ENCODE measurements around the gene OR10C1. TPM values are rescaled to one million over a fixed set of nuclear protein-coding genes. Genes with fewer than 3 reads are reported as not detected.
"Not testable (repeated sequence)": the region's sequence is repeated elsewhere in the genome, so short reads cannot be mapped to it uniquely, and the experiment has no call there.

OR10C1 gene
- total RNA-seq, 1 experiment from 2014 or later = not detected

DNA sequence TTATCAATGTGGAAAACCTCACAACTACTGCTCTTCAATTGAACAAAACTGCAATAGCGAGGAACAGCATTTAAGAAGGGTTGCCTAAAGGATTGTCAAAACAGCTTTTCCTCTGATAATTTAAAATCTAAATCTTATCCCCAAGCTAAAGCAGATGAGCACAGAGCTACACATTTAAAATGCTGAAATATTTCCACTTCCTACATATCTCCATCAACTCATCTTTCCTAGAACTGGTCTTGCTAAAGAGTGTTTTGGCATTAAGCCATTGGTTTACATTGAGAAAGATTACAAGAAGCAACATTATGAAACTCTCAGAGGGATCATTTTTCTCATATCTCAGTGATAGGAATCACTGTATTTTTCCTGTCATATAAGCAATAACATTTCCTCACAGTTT lies 3.6 kb downstream of the OR10C1 start:
- Histone ChIP-seq H3K4me1 (ENCODE audit: control insufficient read depth in 1 of 2, insufficient read depth in 2 of 2, low read length in 2 of 2) (no peaks in the 10 kb centered on the region), H3K4me2 (ENCODE audit: low read length) (no peak overlapping the region), H3K9me2 (ENCODE audit: insufficient read depth) (no peaks in the 10 kb centered on the region), H3K27me3 (ENCODE audit: insufficient read depth, low read length) (0 out of 2 replicates have a peak, but pooled peaks cover 5% of the 10 kb centered on the region), H3K79me2 (ENCODE audit: insufficient read depth, low read length) (no peaks in the 10 kb centered on the region), H3K9ac (ENCODE audit: low read length) (no peak overlapping the region), H2AFZ (ENCODE audit: low read depth, low read length, poor library complexity, severe bottlenecking) (no peak overlapping the region), H3K9me3 (ENCODE audit: control insufficient read depth in 1 of 2, insufficient read depth in 1 of 2, low read depth in 1 of 2, low read length in 2 of 2) (no peaks in the 10 kb centered on the region), H4K20me1 (ENCODE audit: insufficient read depth) (no peaks in the 10 kb centered on the region), H3K4me3 (replicated peaks in 1 of 2; ENCODE audit: low read depth in 1 of 2, low read length in 2 of 2) (no peak overlapping the region), H3K36me3 (ENCODE audit: control insufficient read depth in 1 of 2, insufficient read depth in 2 of 2, low read length in 2 of 2) (no peaks in the 10 kb centered on the region), H3K27ac (ENCODE audit: low read depth, low read length) (no peak overlapping the region)
- no peak for ATAC-seq
- no peak for TF ChIP-seq ELF1 (IDR thresholded peaks at IDR 0.05; ENCODE audit: borderline replicate concordance, low read depth)
- no peak for TF ChIP-seq JUND (IDR thresholded peaks at IDR 0.05)
- no peak for TF ChIP-seq POLR2A (IDR thresholded peaks at IDR 0.05; ENCODE audit: borderline replicate concordance, extremely low read depth, insufficient read depth, insufficient read length)
- no peak for DNase-seq (ENCODE audit: low read depth, low spot score)
- no TSS peak for BruUV-seq (replicated peaks)
- ChIA-PET CTCF (no interaction called here), RAD21 (ENCODE audit: low non-redundant PET in 1 of 2, low total read pairs in 2 of 2, uncharacterized antibody in 2 of 2, unreplicated experiment in 2 of 2) (no interaction called here), POLR2A (no interaction called here)
- intact Hi-C loops (cut with micrococcal nuclease) = no loop called here

DNA sequence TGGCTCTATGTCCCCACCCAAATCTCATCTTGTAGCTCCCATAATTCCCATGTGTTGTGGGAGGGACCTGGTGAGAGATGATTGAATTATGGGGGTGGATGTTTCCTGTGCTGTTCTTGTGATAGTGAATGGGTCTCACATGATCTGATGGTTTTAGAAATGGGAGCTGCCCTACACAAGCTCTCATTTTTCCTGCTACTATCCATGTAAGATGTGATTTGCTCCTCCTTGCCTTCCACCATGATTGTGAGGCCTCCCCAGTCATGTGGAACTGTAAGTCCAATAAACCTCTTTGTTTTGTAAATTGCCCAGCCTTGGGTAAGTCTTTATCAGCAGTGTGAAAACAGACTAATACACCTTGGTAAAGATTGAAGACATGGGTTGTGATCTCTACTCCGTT lies 4.9 kb downstream of the OR10C1 start:
- H3K27ac ChIP-seq (ENCODE audit: low read depth, low read length); H3K36me3 ChIP-seq (ENCODE audit: control insufficient read depth in 1 of 2, insufficient read depth in 2 of 2, low read length in 2 of 2); intact Hi-C loops (cut with micrococcal nuclease); H3K9ac ChIP-seq (ENCODE audit: low read length); H3K9me2 ChIP-seq (ENCODE audit: insufficient read depth); DNase-seq (ENCODE audit: low read depth, low spot score); H3K79me2 ChIP-seq (ENCODE audit: insufficient read depth, low read length); H4K20me1 ChIP-seq (ENCODE audit: insufficient read depth); H3K27me3 ChIP-seq (ENCODE audit: insufficient read depth, low read length); CTCF ChIA-PET; BruUV-seq (replicated peaks); ATAC-seq; POLR2A ChIA-PET; H3K4me2 ChIP-seq (ENCODE audit: low read length); H3K4me3 ChIP-seq (replicated peaks in 1 of 2; ENCODE audit: low read depth in 1 of 2, low read length in 2 of 2); H3K4me1 ChIP-seq (ENCODE audit: control insufficient read depth in 1 of 2, insufficient read depth in 2 of 2, low read length in 2 of 2); H3K9me3 ChIP-seq (ENCODE audit: control insufficient read depth in 1 of 2, insufficient read depth in 1 of 2, low read depth in 1 of 2, low read length in 2 of 2); RAD21 ChIA-PET (ENCODE audit: low non-redundant PET in 1 of 2, low total read pairs in 2 of 2, uncharacterized antibody in 2 of 2, unreplicated experiment in 2 of 2); H2AFZ ChIP-seq (ENCODE audit: low read depth, low read length, poor library complexity, severe bottlenecking): not testable (repeated sequence)

GRCh38 chr6:29447670-29448069 lies 8.6 kb downstream of the OR10C1 start:
- ChIA-PET RAD21 (ENCODE audit: low non-redundant PET in 1 of 2, low total read pairs in 2 of 2, uncharacterized antibody in 2 of 2, unreplicated experiment in 2 of 2) (no interaction called here), POLR2A (interaction anchor here (0.6 kb wide), 1 partner anchor 538 kb away, joined by 3 read pairs; no protein-coding TSS in a partner anchor), CTCF (no interaction called here)
- Histone ChIP-seq H3K27ac (ENCODE audit: low read depth, low read length) (no peak overlapping the region), H3K79me2 (ENCODE audit: insufficient read depth, low read length) (no peaks in the 10 kb centered on the region), H3K4me1 (ENCODE audit: control insufficient read depth in 1 of 2, insufficient read depth in 2 of 2, low read length in 2 of 2) (no peaks in the 10 kb centered on the region), H3K9me2 (ENCODE audit: insufficient read depth) (no peaks in the 10 kb centered on the region), H3K4me3 (replicated peaks in 1 of 2; ENCODE audit: low read depth in 1 of 2, low read length in 2 of 2) (no peak overlapping the region), H3K9ac (ENCODE audit: low read length) (no peak overlapping the region), H4K20me1 (ENCODE audit: insufficient read depth) (no peaks in the 10 kb centered on the region), H2AFZ (ENCODE audit: low read depth, low read length, poor library complexity, severe bottlenecking) (no peak overlapping the region), H3K27me3 (ENCODE audit: insufficient read depth, low read length) (no peaks in the 10 kb centered on the region), H3K9me3 (ENCODE audit: control insufficient read depth in 1 of 2, insufficient read depth in 1 of 2, low read depth in 1 of 2, low read length in 2 of 2) (no peaks in the 10 kb centered on the region), H3K36me3 (ENCODE audit: control insufficient read depth in 1 of 2, insufficient read depth in 2 of 2, low read length in 2 of 2) (no peaks in the 10 kb centered on the region), H3K4me2 (ENCODE audit: low read length) (no peak overlapping the region)
- TF ChIP-seq CEBPB (IDR thresholded peaks at IDR 0.05; ENCODE audit: low read depth) = no peak
- no peak for TF ChIP-seq TCF7L2 (IDR thresholded peaks at IDR 0.05; ENCODE audit: borderline replicate concordance, extremely low read depth, insufficient read depth, insufficient read length)
- TF ChIP-seq RAD21 (IDR thresholded peaks at IDR 0.05; ENCODE audit: low read depth) = no peak
- TF ChIP-seq EZH2 (IDR thresholded peaks at IDR 0.05) = no peak
- no peak for TF ChIP-seq ZFX (IDR thresholded peaks at IDR 0.05)
- TF ChIP-seq ZBTB33 (IDR thresholded peaks at IDR 0.05; ENCODE audit: extremely low read depth, insufficient replicate concordance, low read length) = no peak
- TF ChIP-seq, protein P1, sequence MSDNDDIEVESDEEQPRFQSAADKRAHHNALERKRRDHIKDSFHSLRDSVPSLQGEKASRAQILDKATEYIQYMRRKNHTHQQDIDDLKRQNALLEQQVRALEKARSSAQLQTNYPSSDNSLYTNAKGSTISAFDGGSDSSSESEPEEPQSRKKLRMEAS (IDR thresholded peaks at IDR 0.05) = no peak
- no peak for TF ChIP-seq SIN3A (IDR thresholded peaks at IDR 0.05; ENCODE audit: low read depth)
- no peak for TF ChIP-seq SRF (IDR thresholded peaks at IDR 0.05; ENCODE audit: low read depth)
- TF ChIP-seq FOSL1 (IDR thresholded peaks at IDR 0.05; ENCODE audit: low read depth) = no peak
- ATAC-seq (no peak), DNase-seq (ENCODE audit: low read depth, low spot score) (no peak)
- intact Hi-C loops (cut with micrococcal nuclease) = no loop called here
- no TSS peak for BruUV-seq (replicated peaks)
